Measurements from ENCODE around the gene CGB2.
"Not testable (repeated sequence)": the region's sequence is repeated elsewhere in the genome, so short reads cannot be mapped to it uniquely, and the experiment has no call there.

The CGB2 gene

GRCh38 chr19:49017041-49017665, 14.5 kb upstream of the CGB2 start, which contains the start of gene LHB:
TSS of gene LHB (minus strand) at chr19:49017091. CDS start at chr19:49017081, 10 bp downstream.
- DNase-seq (ENCODE audit: extremely low read depth, low read depth) = no peak
- H3K4me3 ChIP-seq (replicated peaks; ENCODE audit: low read depth, low read length) = peak within 1 kb of the TSS; percentile 29
- TF ChIP-seq CTCF (IDR thresholded peaks at IDR 0.05; ENCODE audit: low read depth, low read length, missing control alignments) = no peak

- H3K4me3 ChIP-seq (replicated peaks; ENCODE audit: low read depth, low read length) = peak overlapping the region; percentile 29
- peak; percentile 39 for TF ChIP-seq CTCF (IDR thresholded peaks at IDR 0.05; ENCODE audit: low read depth, low read length, missing control alignments)
- DNase-seq (ENCODE audit: extremely low read depth, low read depth) = peak; percentile 26
Measured at GRCh38 chr19:49017666-49018351, 13.9 kb upstream of the CGB2 start.

GRCh38 chr19:49018388-49019241, 13.1 kb upstream of the CGB2 start:
- DNase-seq (ENCODE audit: extremely low read depth, low read depth) = not testable (repeated sequence)
- peak overlapping the region; percentile 29 for H3K4me3 ChIP-seq (replicated peaks; ENCODE audit: low read depth, low read length)

GRCh38 chr19:49019242-49019932, 12.3 kb upstream of the CGB2 start:
- no peak overlapping the region; the same call in 1 of the 2 replicates for H3K4me3 ChIP-seq (replicated peaks; ENCODE audit: low read depth, low read length)
- TF ChIP-seq CTCF (IDR thresholded peaks at IDR 0.05; ENCODE audit: low read depth, low read length, missing control alignments) = no peak
- no peak for DNase-seq (ENCODE audit: extremely low read depth, low read depth)

GRCh38 chr19:49020342-49020741, 11.3 kb upstream of the CGB2 start:
- no peak overlapping the region for H3K4me3 ChIP-seq (replicated peaks; ENCODE audit: low read depth, low read length)
- TF ChIP-seq CTCF (IDR thresholded peaks at IDR 0.05; ENCODE audit: low read depth, low read length, missing control alignments) = no peak
- no peak for DNase-seq (ENCODE audit: extremely low read depth, low read depth)

- no peak for TF ChIP-seq CTCF (IDR thresholded peaks at IDR 0.05; ENCODE audit: low read depth, low read length, missing control alignments)
- no peak for DNase-seq (ENCODE audit: extremely low read depth, low read depth)
- no peak overlapping the region for H3K4me3 ChIP-seq (replicated peaks; ENCODE audit: low read depth, low read length)
Measured at GRCh38 chr19:49020931-49021895, 10.5 kb upstream of the CGB2 start.

Measured in HFF-Myc (cell line).